Panc1 (cell line): ENCODE results near the gene METRN. TPM values are rescaled to one million over a fixed set of nuclear protein-coding genes. Genes with fewer than 3 reads are reported as not detected.
A peak's percentile ranks its signal among the peaks of the same experiment; 100 is the strongest.

Experiments used
- ATAC-seq: fragments of 200-7000 bp; cut with Tn5 transposase; 2 replicates; pipeline ENCODE4 v1.9.1; 2020; ENCODE audit warnings: mild to moderate bottlenecking, moderate library complexity
- BruUV-seq: library from RNA; stranded (reverse); fragments of 400-500 nt; replicated peaks from 2 replicates; lab custom pipeline; 2021; lab: Mats Ljungman, UMichigan
- CTCF ChIA-PET: fragments of 300-600 bp; sonication (Branson Sonifier 250); formaldehyde crosslinking; loops from one replicate; lab custom pipeline; 2022; ENCODE audit warnings: antibody characterized with exemption; lab: Charles Lee
- POLR2A ChIA-PET: fragments of 300-600 bp; sonication (Branson Sonifier 250); formaldehyde crosslinking; loops from one replicate; lab custom pipeline; 2022; ENCODE audit warnings: antibody characterized with exemption; lab: Charles Lee
- DNase-seq: peaks from one replicate; pipeline ENCODE4 v3.0.0-alpha.2; 2010; ENCODE audit warnings: low read depth, low spot score
- H3K27ac ChIP-seq: 2 replicates; pipeline ENCODE4 v1.5.1; 2011; ENCODE audit warnings: mild to moderate bottlenecking, low read length, inconsistent platforms
- H3K27me3 ChIP-seq: fragments of 200-500 bp; sonication (Bioruptor generic); 2 replicates; pipeline ENCODE4 v1.6.0; 2014; ENCODE audit warnings: low read length, inconsistent platforms; ENCODE audit not compliant: control insufficient read depth, insufficient read depth
- H3K36me3 ChIP-seq: fragments of 200-500 bp; sonication (Bioruptor generic); 2 replicates; pipeline ENCODE4 v1.5.1; 2014; ENCODE audit warnings: inconsistent platforms, mild to moderate bottlenecking, low read length, moderate library complexity; ENCODE audit not compliant: control insufficient read depth, insufficient read depth
- H3K4me1 ChIP-seq: 2 replicates; pipeline ENCODE4 v1.5.1; 2011; ENCODE audit warnings: inconsistent platforms, mild to moderate bottlenecking, low read length, moderate library complexity; ENCODE audit not compliant: control insufficient read depth, insufficient read depth
- H3K4me3 ChIP-seq, 2 experiments: 2 replicates each; pipeline ENCODE4 v1.5.1; 2011 to 2012; ENCODE audit warnings: low read depth in 2 of 2, low read length in 2 of 2, mild to moderate bottlenecking in 2 of 2, inconsistent platforms in 1 of 2, moderate library complexity in 1 of 2
- H3K9me3 ChIP-seq: fragments of 200-500 bp; sonication (Bioruptor generic); 2 replicates; pipeline ENCODE4 v1.5.1; 2014; ENCODE audit warnings: low read depth, mild to moderate bottlenecking, inconsistent platforms, low read length, moderate library complexity; ENCODE audit not compliant: control insufficient read depth, insufficient read depth
- CTCF ChIP-seq: fragments of 450-650 bp; IDR thresholded peaks from 2 replicates; pipeline ENCODE4 v1.5.1; 2017; ENCODE audit warnings: mild to moderate bottlenecking
- POLR2AphosphoS5 ChIP-seq: IDR thresholded peaks from 2 replicates; pipeline ENCODE4 v1.6.1; 2012; ENCODE audit warnings: mild to moderate bottlenecking, low read depth, low read length, moderate library complexity
- SIN3A ChIP-seq: IDR thresholded peaks from 2 replicates; pipeline ENCODE4 v1.6.1; 2012; ENCODE audit warnings: low read depth, mild to moderate bottlenecking, low read length, moderate library complexity, borderline replicate concordance; ENCODE audit not compliant: insufficient read depth
- TCF7L2 ChIP-seq: IDR thresholded peaks from 2 replicates; pipeline ENCODE4 v1.6.1; 2011; ENCODE audit warnings: mild to moderate bottlenecking, low read depth, low read length, inconsistent platforms
- in situ Hi-C: cut with HindIII; loops from 2 replicates; pipeline ENCODE4 v1.10.0; 2016; ENCODE audit warnings: low sequenced_read_pairs, low pct_unique_long_range_greater_than_20kb
- intact Hi-C: fragments of 100-400 bp; cut with micrococcal nuclease; formaldehyde crosslinking; loops from one replicate; pipeline ENCODE4 v1.10.0; 2022; ENCODE audit not compliant: unreplicated experiment
- total RNA-seq: library from RNA; stranded (reverse); gene quantifications from one replicate; pipeline ENCODE4 v1.2.1, GENCODE V29; 2021; ENCODE audit not compliant: unreplicated experiment
- TF ChIP-seq, protein P1 (sequence below), 2 experiments: IDR thresholded peaks; 2 replicates each; pipeline ENCODE4 v1.6.1; 2011 to 2012; ENCODE audit warnings: low read depth in 2 of 2, control low read depth in 1 of 2, low read length in 1 of 2, mild to moderate bottlenecking in 1 of 2, moderate library complexity in 1 of 2; ENCODE audit not compliant: insufficient read depth in 1 of 2

METRN gene
- total RNA-seq, 1 experiment from 2014 or later = 407 TPM

DNA sequence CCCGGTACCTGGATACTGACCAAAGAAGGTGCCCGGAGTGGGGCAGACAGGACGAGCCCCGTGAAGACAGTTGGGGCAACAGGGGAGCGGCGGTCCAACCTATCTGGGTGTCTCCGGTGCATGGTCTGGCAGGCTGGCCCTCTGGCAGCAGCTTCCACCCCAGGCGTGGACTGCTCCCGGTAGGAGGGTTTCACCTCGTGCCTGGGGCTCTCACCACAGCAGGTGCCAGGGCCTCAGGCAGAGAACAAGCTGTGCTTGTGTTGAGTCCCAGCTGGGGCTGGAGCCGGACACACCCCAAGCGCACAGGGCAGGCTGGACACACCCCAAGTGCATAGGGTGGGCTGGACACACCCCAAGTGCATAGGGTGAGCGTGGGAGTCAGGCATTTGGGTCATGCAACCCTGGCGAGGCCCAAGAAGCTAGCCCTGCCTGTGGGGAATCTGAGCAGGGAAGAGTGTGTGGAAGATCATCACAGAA is 7.8 kb upstream of the METRN start:
- ATAC-seq = peak; percentile 4; the same call in 1 of the 2 replicates
- in situ Hi-C loops = no loop called here
- BruUV-seq = no TSS peak
- H3K4me3 ChIP-seq = peak overlapping the region in 1 of 2 experiments; percentile 56; a peak in 1 of 4 replicates
- no peaks in the 10 kb centered on the region for H3K9me3 ChIP-seq
- ChIA-PET POLR2A (no interaction called here), CTCF (interaction anchor here (0.5 kb wide), 1 partner anchor 36 kb away, joined by 3 read pairs; no protein-coding TSS in a partner anchor)
- peaks cover 5% of the 10 kb centered on the region; the same call in 1 of the 2 replicates for H3K36me3 ChIP-seq
- intact Hi-C loops = no loop called here
- no peaks in the 10 kb centered on the region for H3K27me3 ChIP-seq
- H3K4me1 ChIP-seq = peaks cover 29% of the 10 kb centered on the region
- TF ChIP-seq SIN3A (no peak), CTCF (no peak), TCF7L2 (no peak), POLR2AphosphoS5 (no peak)
- TF ChIP-seq, protein P1, sequence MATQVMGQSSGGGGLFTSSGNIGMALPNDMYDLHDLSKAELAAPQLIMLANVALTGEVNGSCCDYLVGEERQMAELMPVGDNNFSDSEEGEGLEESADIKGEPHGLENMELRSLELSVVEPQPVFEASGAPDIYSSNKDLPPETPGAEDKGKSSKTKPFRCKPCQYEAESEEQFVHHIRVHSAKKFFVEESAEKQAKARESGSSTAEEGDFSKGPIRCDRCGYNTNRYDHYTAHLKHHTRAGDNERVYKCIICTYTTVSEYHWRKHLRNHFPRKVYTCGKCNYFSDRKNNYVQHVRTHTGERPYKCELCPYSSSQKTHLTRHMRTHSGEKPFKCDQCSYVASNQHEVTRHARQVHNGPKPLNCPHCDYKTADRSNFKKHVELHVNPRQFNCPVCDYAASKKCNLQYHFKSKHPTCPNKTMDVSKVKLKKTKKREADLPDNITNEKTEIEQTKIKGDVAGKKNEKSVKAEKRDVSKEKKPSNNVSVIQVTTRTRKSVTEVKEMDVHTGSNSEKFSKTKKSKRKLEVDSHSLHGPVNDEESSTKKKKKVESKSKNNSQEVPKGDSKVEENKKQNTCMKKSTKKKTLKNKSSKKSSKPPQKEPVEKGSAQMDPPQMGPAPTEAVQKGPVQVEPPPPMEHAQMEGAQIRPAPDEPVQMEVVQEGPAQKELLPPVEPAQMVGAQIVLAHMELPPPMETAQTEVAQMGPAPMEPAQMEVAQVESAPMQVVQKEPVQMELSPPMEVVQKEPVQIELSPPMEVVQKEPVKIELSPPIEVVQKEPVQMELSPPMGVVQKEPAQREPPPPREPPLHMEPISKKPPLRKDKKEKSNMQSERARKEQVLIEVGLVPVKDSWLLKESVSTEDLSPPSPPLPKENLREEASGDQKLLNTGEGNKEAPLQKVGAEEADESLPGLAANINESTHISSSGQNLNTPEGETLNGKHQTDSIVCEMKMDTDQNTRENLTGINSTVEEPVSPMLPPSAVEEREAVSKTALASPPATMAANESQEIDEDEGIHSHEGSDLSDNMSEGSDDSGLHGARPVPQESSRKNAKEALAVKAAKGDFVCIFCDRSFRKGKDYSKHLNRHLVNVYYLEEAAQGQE (IDR thresholded peaks at IDR 0.05; ENCODE audit: insufficient read depth in 1 of 2, low read depth in 2 of 2, low read length in 1 of 2) = no peak
- no peak overlapping the region for H3K27ac ChIP-seq
- DNase-seq = no peak

- H3K27me3 ChIP-seq = no peaks in the 10 kb centered on the region
- H3K36me3 ChIP-seq = peaks cover 5% of the 10 kb centered on the region; the same call in 1 of the 2 replicates
- intact Hi-C loops (no loop called here), in situ Hi-C loops (no loop called here)
- BruUV-seq = no TSS peak
- no peak overlapping the region for H3K4me3 ChIP-seq
- POLR2A ChIA-PET = no interaction called here
- H3K9me3 ChIP-seq = no peaks in the 10 kb centered on the region
- peaks cover 29% of the 10 kb centered on the region for H3K4me1 ChIP-seq
- CTCF ChIA-PET = no interaction called here
- TF ChIP-seq TCF7L2 (no peak), SIN3A (no peak), CTCF (no peak), POLR2AphosphoS5 (no peak)
- TF ChIP-seq, protein P1 (IDR thresholded peaks at IDR 0.05; ENCODE audit: insufficient read depth in 1 of 2, low read depth in 2 of 2, low read length in 1 of 2) = no peak
- H3K27ac ChIP-seq = no peak overlapping the region
- DNase-seq (no peak), ATAC-seq (no peak)
Measured at GRCh38 chr16:708019-708418, 6.9 kb upstream of the METRN start.
